GM15510 (cell line): ENCODE measurements around the gene HINFP.
A peak's percentile ranks its signal among the peaks of the same experiment; 100 is the strongest.

Experiments used
- POLR2A ChIP-seq: IDR thresholded peaks from 3 replicates; pipeline ENCODE4 v1.6.1; 2011; ENCODE audit warnings: borderline replicate concordance; ENCODE audit not compliant: insufficient read length; ENCODE audit errors: extremely low read depth

Gene HINFP

GRCh38 chr11:119092880-119093842 lies 28.2 kb upstream of the HINFP start:
- peak; percentile 38 for TF ChIP-seq POLR2A

DNA sequence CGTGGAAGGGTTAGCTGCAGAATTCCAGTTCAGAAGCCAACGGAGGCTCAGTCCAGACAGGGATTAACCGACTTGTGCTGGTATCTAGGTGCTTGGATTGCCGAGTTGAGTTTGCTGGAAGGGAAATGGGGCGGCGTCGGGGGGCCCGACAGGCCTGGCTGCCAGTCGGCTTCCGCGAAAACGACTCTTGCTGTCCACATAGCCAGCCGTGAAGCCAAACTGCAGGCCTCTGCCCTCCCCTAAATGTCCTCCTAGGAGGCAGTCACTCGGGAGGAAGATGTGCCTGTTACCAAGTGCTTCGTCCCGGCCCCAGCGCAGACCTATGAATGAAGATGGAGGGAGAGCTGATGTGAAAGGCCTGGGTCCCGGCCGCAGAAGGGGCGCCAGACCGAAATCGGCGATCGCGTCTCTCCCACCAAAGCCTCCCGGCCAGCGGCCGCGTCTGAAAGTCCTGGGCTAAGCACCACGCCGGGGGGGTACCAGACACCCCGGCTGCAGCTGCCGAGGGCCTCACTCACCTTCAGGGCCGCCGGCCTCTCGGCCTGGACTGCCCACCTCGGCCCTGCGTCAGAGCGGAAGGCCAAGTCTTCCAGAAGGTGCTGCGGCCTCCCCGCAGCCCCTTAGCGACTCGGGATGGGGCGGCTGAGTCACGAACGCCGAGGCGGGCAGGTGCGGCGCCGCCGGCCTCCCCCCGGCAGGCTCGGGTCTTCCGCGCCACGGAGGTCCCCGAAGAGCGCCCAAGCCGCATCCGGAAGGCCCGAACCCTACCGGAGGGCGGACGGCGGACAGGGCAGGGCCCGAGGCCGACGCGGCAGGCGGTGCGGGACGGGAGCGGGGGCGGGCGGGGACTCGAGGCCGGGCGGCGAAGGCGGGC lies 27.2 kb upstream of the HINFP start:
- no peak for TF ChIP-seq POLR2A

DNA sequence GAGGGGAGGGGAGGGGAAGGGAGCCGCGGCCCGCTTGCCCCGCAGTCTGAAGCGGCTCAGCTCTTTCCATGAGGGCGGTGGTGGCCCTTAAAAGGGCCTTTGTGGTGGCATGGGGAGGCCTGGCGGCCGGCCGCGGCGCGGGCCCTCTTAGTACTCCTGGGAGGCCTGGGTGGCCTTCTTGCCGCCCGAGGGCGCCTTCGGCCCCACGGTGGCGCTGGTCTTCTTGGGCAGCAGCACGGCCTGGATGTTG lies 26.6 kb upstream of the HINFP start:
- no peak for TF ChIP-seq POLR2A

DNA sequence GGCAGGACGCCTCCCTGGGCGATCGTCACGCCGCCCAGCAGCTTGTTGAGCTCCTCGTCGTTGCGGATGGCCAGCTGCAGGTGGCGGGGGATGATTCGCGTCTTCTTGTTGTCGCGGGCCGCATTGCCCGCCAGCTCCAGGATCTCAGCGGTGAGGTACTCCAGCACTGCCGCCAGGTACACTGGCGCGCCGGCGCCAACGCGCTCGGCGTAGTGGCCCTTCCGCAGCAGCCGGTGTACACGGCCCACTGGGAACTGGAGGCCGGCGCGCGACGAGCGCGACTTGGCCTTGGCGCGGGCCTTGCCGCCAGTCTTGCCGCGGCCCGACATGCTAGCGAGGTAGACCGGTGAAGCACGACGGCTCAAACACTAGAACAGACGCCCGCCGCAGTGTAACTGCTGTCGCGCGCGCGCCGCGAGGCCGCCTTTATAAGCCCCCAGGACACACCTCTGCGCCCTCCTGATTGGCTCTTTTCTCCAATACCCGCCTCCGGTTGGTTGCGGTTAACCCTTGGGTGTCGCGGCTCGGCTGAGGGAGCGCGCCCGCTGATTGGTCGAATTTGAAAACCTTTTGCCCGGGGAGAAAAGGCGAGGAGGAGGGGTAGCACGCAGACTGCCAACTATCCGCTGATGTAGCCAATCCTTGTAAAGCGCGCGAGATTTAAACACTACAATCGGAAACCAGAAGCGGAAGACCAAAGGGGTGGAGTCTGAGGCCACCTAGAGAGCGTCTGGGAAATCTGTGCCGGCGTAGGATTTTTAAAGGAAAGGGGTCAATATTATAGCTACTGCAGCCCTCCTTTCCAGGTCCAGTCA lies 26.1 kb upstream of the HINFP start:
- peak; percentile 100 for TF ChIP-seq POLR2A

- no peak for TF ChIP-seq POLR2A
These were observed 21.7 kb upstream of the HINFP start for GRCh38 chr11:119099711-119100110.

GRCh38 chr11:119100246-119100970 lies 21.0 kb upstream of the HINFP start:
- TF ChIP-seq POLR2A: no peak

DNA sequence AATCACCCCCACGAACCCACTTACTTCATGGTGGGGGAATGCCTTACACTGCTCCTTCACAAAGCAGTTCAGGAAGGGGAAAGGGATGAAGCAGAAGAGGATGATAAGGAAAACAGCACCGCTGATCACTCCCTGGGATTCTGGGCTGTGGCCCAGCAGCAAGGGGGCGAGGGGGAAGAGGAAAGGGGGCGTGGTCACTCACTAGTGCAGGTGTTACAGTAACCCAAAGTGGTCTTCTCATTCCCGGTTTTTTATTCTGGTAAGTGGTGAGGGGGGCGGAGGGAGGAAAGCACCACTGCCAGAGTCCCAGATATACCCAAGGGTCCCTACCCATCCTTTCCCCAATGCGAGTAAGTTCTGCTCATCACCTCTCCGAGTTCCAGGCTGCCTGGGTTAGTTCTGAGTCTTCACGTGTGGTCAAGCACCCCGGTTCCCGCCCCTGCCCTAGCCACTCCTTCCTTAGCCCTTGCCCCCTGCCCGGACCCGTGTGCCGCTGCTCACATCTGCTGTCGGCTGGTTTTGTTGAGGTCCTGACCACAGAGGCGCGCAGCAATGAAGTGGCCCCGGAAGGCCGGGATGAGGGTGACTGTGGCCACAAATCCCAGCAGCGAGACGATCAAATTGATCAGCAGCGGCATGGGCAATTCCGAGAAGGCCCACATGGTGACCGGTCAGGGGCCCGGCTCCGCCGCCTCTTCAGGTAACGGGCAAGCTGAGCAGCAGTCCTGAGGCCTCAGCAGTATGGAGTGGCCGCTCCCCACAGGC lies 20.2 kb upstream of the HINFP start:
- no peak for TF ChIP-seq POLR2A

DNA sequence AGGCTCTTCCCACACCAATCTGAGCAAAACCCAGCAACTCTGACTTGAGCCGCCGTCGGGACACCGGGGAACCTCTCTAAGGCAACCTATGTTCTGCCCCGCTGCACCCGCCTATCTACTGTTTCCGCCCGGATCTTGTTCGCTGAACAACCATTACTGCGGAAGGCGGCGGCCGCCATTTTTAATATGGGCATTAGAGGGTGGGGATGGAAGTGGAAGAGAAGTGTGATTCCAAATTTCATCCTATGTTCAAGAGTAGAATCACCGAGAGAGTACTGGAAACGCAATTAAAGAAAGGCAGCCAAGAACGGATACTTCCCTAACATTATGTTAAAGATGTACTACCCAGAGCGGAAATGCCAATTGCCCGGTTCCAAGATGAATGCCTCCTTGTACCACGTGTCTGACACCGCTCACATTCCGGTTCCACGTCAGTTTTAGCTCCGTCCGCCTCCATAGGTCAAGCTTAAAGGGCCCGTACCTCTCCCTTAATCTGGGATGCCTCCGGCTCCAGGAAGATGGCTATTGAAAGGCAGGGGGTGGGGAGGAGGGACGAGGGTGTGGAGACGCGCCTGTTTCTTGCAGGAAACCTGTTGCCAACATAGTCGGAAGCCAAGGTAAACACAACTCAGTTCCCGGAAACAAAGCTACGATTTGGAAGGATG lies 19.5 kb upstream of the HINFP start, which contains the start of gene DPAGT1:
TSS of gene DPAGT1 (minus strand) at position 95 of the 665 bp plus-strand sequence. CDS start 198 bp downstream, outside the sequence.
- TF ChIP-seq POLR2A: no peak

DNA sequence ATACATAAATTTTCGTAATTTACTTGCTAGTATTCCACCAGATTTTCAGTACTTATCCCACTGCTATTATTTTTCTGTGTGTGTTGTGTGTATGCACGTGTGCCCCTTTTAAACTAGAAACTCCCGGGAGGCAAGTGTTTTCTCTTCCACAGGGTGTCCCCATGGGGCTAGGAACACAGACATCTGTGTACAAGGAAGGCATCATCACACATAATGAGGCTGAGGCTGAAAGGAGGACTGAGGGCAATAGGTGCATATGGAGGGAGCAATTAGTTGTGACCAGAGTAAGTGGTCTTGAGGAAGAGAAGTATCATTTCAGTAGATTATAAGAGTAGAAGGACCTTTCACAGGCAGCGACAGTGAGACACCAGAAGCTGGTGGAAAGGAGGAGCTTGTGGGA lies 17.6 kb upstream of the HINFP start:
- TF ChIP-seq POLR2A: no peak

DNA sequence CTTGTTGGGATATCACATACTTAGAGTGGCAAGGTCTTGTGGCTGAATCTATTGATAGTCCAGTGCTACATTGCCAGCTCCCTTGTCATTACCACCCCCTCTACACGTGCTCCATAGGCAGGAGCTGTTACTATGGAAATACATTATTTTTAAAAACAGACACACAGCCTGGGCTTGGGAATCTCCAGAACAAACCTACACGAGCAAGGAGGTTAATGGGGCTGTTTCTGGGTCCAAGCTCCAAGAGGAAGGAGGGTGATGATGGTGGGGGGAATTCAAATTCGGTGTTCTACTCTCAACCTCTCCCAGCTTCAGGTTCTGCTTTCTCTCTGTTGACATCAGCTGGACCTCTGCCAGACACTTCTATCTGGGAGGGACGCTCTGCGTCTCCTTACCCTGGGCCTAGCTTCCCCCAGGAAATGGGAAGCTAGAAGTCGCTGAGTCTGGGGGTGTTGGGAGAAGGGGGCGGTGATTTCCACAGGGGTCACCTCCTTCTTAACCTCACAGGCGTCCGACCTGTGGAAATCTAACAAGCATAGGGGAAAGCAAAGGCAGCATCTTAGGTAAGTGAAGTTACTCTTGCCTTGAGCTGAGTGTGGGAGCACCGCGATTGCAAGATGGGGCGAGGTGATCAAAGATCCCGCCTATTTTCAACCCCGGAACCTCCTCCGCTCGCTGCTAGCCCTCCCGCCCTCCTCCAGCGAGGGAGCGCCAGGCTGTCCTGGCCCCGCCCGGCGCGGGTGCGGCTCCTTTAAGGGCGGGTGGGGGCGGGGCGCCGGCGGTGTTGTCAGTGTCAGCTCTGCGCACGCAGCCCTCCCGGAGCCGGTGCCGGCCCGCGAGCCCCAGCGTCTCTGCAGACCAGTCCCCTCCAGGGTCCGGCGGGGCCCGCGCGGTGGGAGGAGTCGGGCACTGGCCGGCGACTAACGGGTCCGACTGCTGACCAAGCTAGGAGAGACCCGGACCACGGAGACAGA lies 14.5 kb upstream of the HINFP start, which contains the start of gene C2CD2L:
TSS of gene C2CD2L (plus strand) at position 781 of the 974 bp plus-strand sequence. CDS start 398 bp downstream, outside the sequence.
- TF ChIP-seq POLR2A: peak; percentile 76

GRCh38 chr11:119107538-119108145 lies 13.7 kb upstream of the HINFP start:
- TF ChIP-seq POLR2A: no peak
